Activated T-helper 2 cell treated with anti-CD3 and anti-CD28 coated beads, Interferon-gamma antibody, Interleukin-2, Interleukin-4, amounts not matched to agents 10 μg/mL and 5 μg/mL and 100 μg/mL, durations not matched to agents 14 hours and 24 hours and 36 hours (primary cell): Measurements from ENCODE around the gene GPRC5C. TPM values are rescaled to one million over a fixed set of nuclear protein-coding genes. Genes with fewer than 3 reads are reported as not detected.

ENCODE experiments used
- DNase-seq: peaks from one replicate; pipeline ENCODE4 v3.0.0; 2021; ENCODE audit warnings: low spot score
- H3K27ac Mint-ChIP-seq: one replicate; pipeline ENCODE4 v1.8.0; 2021; ENCODE audit warnings: mixed read lengths
- H3K27me3 Mint-ChIP-seq: one replicate; pipeline ENCODE4 v1.8.0; 2021; ENCODE audit warnings: low read depth, mixed read lengths
- H3K36me3 Mint-ChIP-seq: one replicate; pipeline ENCODE4 v1.8.0; 2021; ENCODE audit warnings: low read depth, mixed read lengths
- H3K4me1 Mint-ChIP-seq: one replicate; pipeline ENCODE4 v1.8.0; 2021; ENCODE audit warnings: low read depth, mixed read lengths
- H3K4me3 Mint-ChIP-seq: one replicate; pipeline ENCODE4 v1.8.0; 2021; ENCODE audit warnings: low read depth, mild to moderate bottlenecking, moderate library complexity, mixed read lengths
- H3K9me3 Mint-ChIP-seq: one replicate; pipeline ENCODE4 v1.8.0; 2021; ENCODE audit warnings: mixed read lengths
- intact Hi-C: fragments of 100-400 bp; cut with micrococcal nuclease; formaldehyde crosslinking; loops from one replicate; pipeline ENCODE4 v1.15.1; 2023
- total RNA-seq: library from RNA; stranded (reverse); gene quantifications from 2 replicates; pipeline ENCODE4 v1.2.3, GENCODE V29; 2022

GPRC5C gene
- total RNA-seq, 1 donor from 2014 or later, result 0.89 TPM

DNA sequence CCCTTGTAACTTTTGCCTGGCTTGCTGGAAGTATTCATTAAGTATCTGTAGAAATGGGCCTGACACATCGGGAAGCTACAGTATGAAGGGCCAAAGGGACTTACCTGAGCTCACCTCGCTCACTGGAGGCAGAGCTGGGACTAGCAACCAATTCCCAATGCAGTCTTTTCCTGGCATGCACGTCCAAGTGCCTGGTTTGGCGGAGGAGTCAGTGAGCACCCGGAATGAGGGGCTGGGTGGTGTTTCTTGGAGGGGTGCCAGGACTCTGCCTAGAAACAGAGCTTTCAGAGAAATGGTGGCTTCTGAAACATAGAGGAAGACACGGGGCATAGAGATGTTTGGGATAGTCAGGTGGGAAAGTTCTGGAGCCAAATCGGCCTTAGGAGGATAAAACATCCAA is 18.4 kb upstream of the GPRC5C start:
- H3K9me3 Mint-ChIP-seq, result no peaks in the 10 kb centered on the region
- H3K27ac Mint-ChIP-seq, result no peak overlapping the region
- H3K36me3 Mint-ChIP-seq, result no peaks in the 10 kb centered on the region
- intact Hi-C loops, result no loop called here
- DNase-seq, result no peak
- peaks cover 2% of the 10 kb centered on the region for H3K27me3 Mint-ChIP-seq
- H3K4me1 Mint-ChIP-seq, result peaks cover 4% of the 10 kb centered on the region
- no peak overlapping the region for H3K4me3 Mint-ChIP-seq

GRCh38 chr17:74414510-74414909 is 17.4 kb upstream of the GPRC5C start:
- Mint-ChIP-seq H3K4me1 (peaks cover 4% of the 10 kb centered on the region), H3K36me3 (no peaks in the 10 kb centered on the region), H3K27me3 (peaks cover 2% of the 10 kb centered on the region), H3K4me3 (no peak overlapping the region), H3K27ac (no peak overlapping the region), H3K9me3 (no peaks in the 10 kb centered on the region)
- no peak for DNase-seq
- intact Hi-C loops, result no loop called here

DNA sequence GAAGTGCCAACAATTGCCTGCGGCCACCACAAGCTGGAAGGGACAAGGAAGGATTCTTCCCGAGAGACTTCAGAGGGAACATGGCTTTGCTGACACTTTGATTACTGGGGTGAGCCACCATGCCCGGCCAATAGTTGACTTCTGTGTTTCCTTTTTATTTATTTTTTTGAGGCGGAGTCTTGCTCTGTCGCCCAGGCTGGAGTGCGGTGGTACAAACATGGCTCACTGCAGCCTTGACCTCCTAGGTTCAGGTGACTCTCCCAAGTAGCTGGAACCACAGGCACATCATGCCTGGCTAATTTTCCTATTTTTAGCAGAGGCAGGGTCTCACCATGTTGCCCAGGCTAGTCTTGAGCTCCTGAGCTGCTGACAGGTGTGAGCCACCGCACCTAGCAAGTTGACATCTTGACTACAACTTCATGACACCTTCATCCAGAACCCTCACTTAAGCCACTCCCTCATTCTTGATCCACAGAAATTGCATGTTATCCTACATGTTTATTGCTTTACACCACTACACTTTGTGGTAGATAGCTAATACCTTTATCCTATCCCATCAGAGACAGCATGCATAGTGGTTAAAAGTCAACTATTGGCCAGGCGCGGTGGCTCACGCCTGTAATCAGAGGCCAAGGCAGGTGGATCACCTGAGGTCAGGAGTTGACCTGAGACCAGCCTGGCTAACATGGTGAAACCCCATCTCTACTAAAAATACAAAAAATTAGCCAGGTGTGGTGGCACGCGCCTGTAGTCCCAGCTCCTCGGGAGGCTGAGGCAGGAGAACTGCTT is 16.1 kb upstream of the GPRC5C start:
- H3K4me1 Mint-ChIP-seq, result peaks cover 4% of the 10 kb centered on the region
- H3K4me3 Mint-ChIP-seq, result no peak overlapping the region
- intact Hi-C loops, result no loop called here
- H3K36me3 Mint-ChIP-seq, result no peaks in the 10 kb centered on the region
- DNase-seq, result no peak
- no peak overlapping the region for H3K27ac Mint-ChIP-seq
- H3K9me3 Mint-ChIP-seq, result no peaks in the 10 kb centered on the region
- H3K27me3 Mint-ChIP-seq, result peaks cover 2% of the 10 kb centered on the region

- Mint-ChIP-seq H3K4me1 (peaks cover 4% of the 10 kb centered on the region), H3K27ac (no peak overlapping the region), H3K27me3 (peaks cover 5% of the 10 kb centered on the region), H3K9me3 (no peaks in the 10 kb centered on the region), H3K4me3 (no peak overlapping the region), H3K36me3 (no peaks in the 10 kb centered on the region)
- intact Hi-C loops, result no loop called here
- DNase-seq, result no peak
These were observed 14.5 kb upstream of the GPRC5C start for GRCh38 chr17:74417178-74418045.

DNA sequence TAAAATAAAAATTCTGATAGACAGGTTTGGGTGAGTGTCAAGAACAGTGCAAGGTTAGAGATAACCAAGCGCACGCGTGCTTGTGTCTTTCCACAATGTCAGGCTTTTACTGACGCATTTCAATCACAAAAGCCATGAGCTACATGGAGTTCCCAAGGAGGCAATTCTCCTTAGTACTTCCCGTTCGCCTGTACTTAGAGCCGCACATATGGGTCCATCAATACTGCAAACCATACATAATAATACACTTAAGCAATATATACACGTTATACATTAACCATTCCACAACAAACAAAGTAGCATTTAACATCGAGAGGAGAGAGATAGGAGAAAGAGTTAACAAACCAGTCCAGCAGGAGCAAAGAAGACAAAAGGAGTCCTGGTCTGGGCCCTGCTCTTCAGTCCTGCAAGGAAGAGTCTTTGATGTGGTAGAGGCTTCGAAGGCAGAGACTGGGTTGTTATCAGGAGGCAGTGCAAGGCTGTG is 11.9 kb upstream of the GPRC5C start:
- no peaks in the 10 kb centered on the region for H3K9me3 Mint-ChIP-seq
- H3K4me3 Mint-ChIP-seq, result no peak overlapping the region
- DNase-seq, result no peak
- peaks cover 4% of the 10 kb centered on the region for H3K4me1 Mint-ChIP-seq
- H3K27me3 Mint-ChIP-seq, result peaks cover 5% of the 10 kb centered on the region
- intact Hi-C loops, result no loop called here
- H3K27ac Mint-ChIP-seq, result no peak overlapping the region
- H3K36me3 Mint-ChIP-seq, result no peaks in the 10 kb centered on the region

DNA sequence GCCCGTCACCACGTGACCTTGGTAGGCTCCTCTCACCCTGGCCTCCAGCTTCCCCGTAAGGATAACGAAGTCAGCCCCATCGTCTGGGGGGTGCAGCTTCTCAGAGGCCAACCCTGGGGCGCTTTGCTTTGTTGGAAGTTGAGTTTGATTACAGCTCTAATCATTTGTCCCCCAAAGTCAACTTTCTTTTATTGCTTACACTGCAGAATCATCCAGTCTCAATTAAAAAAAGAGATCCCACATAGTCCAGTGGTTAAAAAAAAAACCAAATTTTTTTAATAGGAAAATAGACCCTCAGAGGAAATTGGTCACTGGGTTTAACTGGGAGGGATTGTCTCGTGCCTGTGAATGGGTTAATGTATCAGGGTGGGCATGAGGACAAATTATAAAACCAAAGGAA is 7.8 kb upstream of the GPRC5C start:
- Mint-ChIP-seq H3K4me3 (no peak overlapping the region), H3K4me1 (no peaks in the 10 kb centered on the region), H3K36me3 (no peaks in the 10 kb centered on the region), H3K27me3 (peaks cover 19% of the 10 kb centered on the region), H3K9me3 (no peaks in the 10 kb centered on the region), H3K27ac (no peak overlapping the region)
- intact Hi-C loops, result no loop called here
- DNase-seq, result no peak

- no peak for DNase-seq
- Mint-ChIP-seq H3K4me3 (no peak overlapping the region), H3K36me3 (no peaks in the 10 kb centered on the region), H3K9me3 (no peaks in the 10 kb centered on the region), H3K27ac (no peak overlapping the region), H3K4me1 (no peaks in the 10 kb centered on the region), H3K27me3 (peaks cover 23% of the 10 kb centered on the region)
- intact Hi-C loops, result no loop called here
These were observed 7.2 kb upstream of the GPRC5C start for GRCh38 chr17:74424657-74425056.

GRCh38 chr17:74426551-74427047 is 5.3 kb upstream of the GPRC5C start:
- DNase-seq, result no peak
- H3K27me3 Mint-ChIP-seq, result peaks cover 34% of the 10 kb centered on the region
- intact Hi-C loops, result no loop called here
- no peaks in the 10 kb centered on the region for H3K9me3 Mint-ChIP-seq
- H3K4me3 Mint-ChIP-seq, result no peak overlapping the region
- no peaks in the 10 kb centered on the region for H3K36me3 Mint-ChIP-seq
- no peak overlapping the region for H3K27ac Mint-ChIP-seq
- no peaks in the 10 kb centered on the region for H3K4me1 Mint-ChIP-seq

DNA sequence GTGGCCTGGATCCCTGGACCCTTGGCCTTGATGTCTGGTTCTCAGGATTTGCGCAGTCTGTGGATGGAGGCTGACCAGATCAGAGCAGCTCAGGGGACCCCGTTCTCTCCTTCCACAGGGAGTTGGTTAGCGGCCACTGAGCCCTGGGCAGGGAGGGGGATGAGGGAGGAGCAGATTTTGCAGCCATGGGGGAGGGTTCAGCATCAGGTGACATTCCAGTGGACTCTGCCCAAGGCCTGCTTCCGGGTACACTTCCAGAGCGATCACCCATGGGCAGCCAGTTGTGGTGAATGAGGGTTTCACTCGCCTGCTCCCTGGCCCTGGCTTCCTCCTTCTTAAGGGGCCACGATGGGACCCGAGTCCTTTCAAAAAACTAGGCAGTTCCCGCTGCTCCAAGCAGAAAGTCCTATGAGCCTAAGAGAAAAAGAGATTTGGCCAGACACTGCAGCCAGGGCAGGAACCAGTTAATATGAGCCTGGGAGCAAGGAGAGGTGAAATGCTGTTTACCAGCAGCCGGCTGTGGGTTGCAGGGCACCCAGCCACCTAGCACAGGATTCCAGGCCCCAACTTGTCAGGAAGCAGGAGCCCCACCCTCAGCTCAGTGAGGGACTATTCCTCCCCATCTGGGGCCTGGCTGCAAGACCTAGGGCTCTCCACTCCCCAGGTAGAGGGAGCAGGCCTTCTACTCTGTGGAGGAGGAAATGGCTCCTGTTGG is 4.7 kb upstream of the GPRC5C start:
- intact Hi-C loops, result no loop called here
- DNase-seq, result no peak
- Mint-ChIP-seq H3K27ac (no peak overlapping the region), H3K4me1 (no peaks in the 10 kb centered on the region), H3K36me3 (no peaks in the 10 kb centered on the region), H3K27me3 (peaks cover 38% of the 10 kb centered on the region), H3K4me3 (no peak overlapping the region), H3K9me3 (no peaks in the 10 kb centered on the region)

- no peak for DNase-seq
- no peaks in the 10 kb centered on the region for H3K4me1 Mint-ChIP-seq
- intact Hi-C loops, result no loop called here
- H3K4me3 Mint-ChIP-seq, result no peak overlapping the region
- H3K27me3 Mint-ChIP-seq, result peaks cover 39% of the 10 kb centered on the region
- no peaks in the 10 kb centered on the region for H3K36me3 Mint-ChIP-seq
- H3K9me3 Mint-ChIP-seq, result no peaks in the 10 kb centered on the region
- no peak overlapping the region for H3K27ac Mint-ChIP-seq
These were observed 4.1 kb upstream of the GPRC5C start for GRCh38 chr17:74427763-74428153.

- no peak for DNase-seq
- Mint-ChIP-seq H3K4me3 (no peak overlapping the region), H3K27me3 (peaks cover 53% of the 10 kb centered on the region), H3K4me1 (no peaks in the 10 kb centered on the region), H3K9me3 (no peaks in the 10 kb centered on the region), H3K36me3 (no peaks in the 10 kb centered on the region), H3K27ac (no peak overlapping the region)
- intact Hi-C loops, result no loop called here
These were observed 2.1 kb upstream of the GPRC5C start for GRCh38 chr17:74429604-74430384.

DNA sequence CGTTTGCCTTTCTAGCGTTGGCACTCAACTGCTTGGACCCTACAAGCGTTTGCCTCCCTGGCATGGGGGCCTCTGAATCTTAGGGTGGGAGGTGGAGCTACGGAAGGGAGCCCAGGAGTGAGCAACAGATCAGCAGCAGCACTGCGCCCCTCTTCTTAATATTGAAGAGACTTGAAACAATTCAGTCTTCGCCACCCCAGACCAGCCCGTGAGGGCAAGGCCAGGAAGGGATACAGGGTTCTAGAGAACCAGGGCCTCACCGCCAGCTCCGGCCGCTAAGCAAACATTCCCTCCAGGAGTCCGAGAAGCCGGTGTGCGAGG is 1.5 kb upstream of the GPRC5C start:
- no peaks in the 10 kb centered on the region for H3K4me1 Mint-ChIP-seq
- H3K4me3 Mint-ChIP-seq, result no peak overlapping the region
- no peaks in the 10 kb centered on the region for H3K36me3 Mint-ChIP-seq
- intact Hi-C loops, result no loop called here
- no peak overlapping the region for H3K27ac Mint-ChIP-seq
- peaks cover 56% of the 10 kb centered on the region for H3K27me3 Mint-ChIP-seq
- no peak for DNase-seq
- no peaks in the 10 kb centered on the region for H3K9me3 Mint-ChIP-seq
